HepG2 (cell line): ENCODE measurements around the gene FKBP1A. TPM values are rescaled to one million over a fixed set of nuclear protein-coding genes. Genes with fewer than 3 reads are reported as not detected.

ENCODE experiments used
- CCDC6 ChIP-seq: sonication (generic); formaldehyde crosslinking; IDR thresholded peaks from 2 replicates; pipeline ENCODE4 v1.8.1; 2022; ENCODE audit warnings: mild to moderate bottlenecking, missing genetic modification reagents, moderate library complexity
- EED ChIP-seq: sonication (generic); formaldehyde crosslinking; IDR thresholded peaks from 2 replicates; pipeline ENCODE4 v1.5.0; 2020; ENCODE audit warnings: mild to moderate bottlenecking, missing genetic modification reagents
- GATAD2A ChIP-seq: IDR thresholded peaks from 2 replicates; pipeline ENCODE4 v1.6.1; 2016
- GFI1 ChIP-seq: sonication (generic); formaldehyde crosslinking; IDR thresholded peaks from 2 replicates; pipeline ENCODE4 v1.5.0; 2020; ENCODE audit warnings: missing genetic modification reagents, mild to moderate bottlenecking, borderline replicate concordance
- HOXA3 ChIP-seq: sonication (generic); formaldehyde crosslinking; IDR thresholded peaks from 2 replicates; pipeline ENCODE4 v1.5.0; 2020; ENCODE audit warnings: missing genetic modification reagents
- HOXA9 ChIP-seq: sonication (generic); formaldehyde crosslinking; IDR thresholded peaks from 2 replicates; pipeline ENCODE4 v1.8.1; 2022; ENCODE audit warnings: missing genetic modification reagents, mild to moderate bottlenecking, moderate library complexity, borderline replicate concordance
- IRX3 ChIP-seq: sonication (generic); formaldehyde crosslinking; IDR thresholded peaks from 2 replicates; pipeline ENCODE4 v1.8.1; 2023; ENCODE audit warnings: mild to moderate bottlenecking, low read depth, missing genetic modification reagents, borderline replicate concordance
- MIER3 ChIP-seq: IDR thresholded peaks from 2 replicates; pipeline ENCODE4 v1.6.1; 2016; ENCODE audit warnings: missing compliant biosample characterization, borderline replicate concordance
- NRL ChIP-seq: sonication (generic); formaldehyde crosslinking; IDR thresholded peaks from 2 replicates; pipeline ENCODE4 v1.5.0; 2020; ENCODE audit warnings: missing genetic modification reagents, mild to moderate bottlenecking, moderate library complexity, borderline replicate concordance
- PHB2 ChIP-seq: fragments of 450-650 bp; IDR thresholded peaks from 2 replicates; pipeline ENCODE4 v1.6.1; 2018; ENCODE audit not compliant: partially characterized antibody
- RFX5 ChIP-seq: IDR thresholded peaks from 2 replicates; pipeline ENCODE4 v1.6.1; 2011; ENCODE audit warnings: low read depth, low read length, improper control_type of control experiment
- THAP8 ChIP-seq: sonication (generic); formaldehyde crosslinking; IDR thresholded peaks from 2 replicates; pipeline ENCODE4 v1.5.1; 2020; ENCODE audit warnings: missing genetic modification reagents, mild to moderate bottlenecking, borderline replicate concordance
- ZNF251 ChIP-seq: sonication (generic); formaldehyde crosslinking; IDR thresholded peaks from 2 replicates; pipeline ENCODE4 v1.9.0; 2021; ENCODE audit warnings: mild to moderate bottlenecking, missing genetic modification reagents
- ZNF33A ChIP-seq: sonication (generic); formaldehyde crosslinking; IDR thresholded peaks from 2 replicates; pipeline ENCODE4 v1.5.1; 2020; ENCODE audit warnings: missing genetic modification reagents, mild to moderate bottlenecking, moderate library complexity, borderline replicate concordance
- ZNF644 ChIP-seq: IDR thresholded peaks from 2 replicates; pipeline ENCODE4 v1.6.1; 2016; ENCODE audit warnings: low read depth
- ZSCAN21 ChIP-seq: sonication (generic); formaldehyde crosslinking; IDR thresholded peaks from 2 replicates; pipeline ENCODE4 v1.8.0; 2022; ENCODE audit warnings: mild to moderate bottlenecking, missing genetic modification reagents, moderate library complexity, borderline replicate concordance
- polyA plus RNA-seq, 8 experiments: library from polyadenylated mRNA; depleted of rRNA in 3 of 8; stranded (reverse) in 7 of 8; unstranded in 1 of 8; fragments of >200 nt; fragmentation: Illumina TruSeq in 4 of 8; extraction: Trizol in 4 of 8; gene quantifications; 2 replicates each; pipeline versions ENCODE4 v1.2.1 to v1.2.3, GENCODE V29; 2011 to 2016; ENCODE audit warnings: low read depth in 4 of 8, missing spikeins in 1 of 8, mixed read lengths in 1 of 8; ENCODE audit not compliant: insufficient read depth in 1 of 8
- total RNA-seq, 5 experiments: library from RNA; depleted of rRNA; stranded (reverse); fragments of >200 nt; fragmentation: Illumina TruSeq; extraction: Trizol; gene quantifications; 2 replicates each; pipeline ENCODE4 v1.2.3, GENCODE V29; 2016; ENCODE audit warnings: low read depth in 1 of 5
- TF ChIP-seq, protein P1 (sequence below): sonication (generic); formaldehyde crosslinking; IDR thresholded peaks from 2 replicates; pipeline ENCODE4 v1.5.1; 2020; ENCODE audit warnings: mild to moderate bottlenecking, missing genetic modification reagents, borderline replicate concordance
- TF ChIP-seq, protein P2 (sequence below): sonication (generic); formaldehyde crosslinking; IDR thresholded peaks from 2 replicates; pipeline ENCODE4 v1.9.0; 2021; ENCODE audit warnings: missing genetic modification reagents, mild to moderate bottlenecking, borderline replicate concordance
- TF ChIP-seq, protein P3 (sequence below): sonication (generic); formaldehyde crosslinking; IDR thresholded peaks from 2 replicates; pipeline ENCODE4 v1.4.0; 2020; ENCODE audit warnings: missing genetic modification reagents, mild to moderate bottlenecking, borderline replicate concordance
- TF ChIP-seq, protein P4 (sequence below): sonication (generic); formaldehyde crosslinking; IDR thresholded peaks from 2 replicates; pipeline ENCODE4 v1.4.0; 2020; ENCODE audit warnings: missing genetic modification reagents
- TF ChIP-seq, protein P5 (sequence below): sonication (generic); formaldehyde crosslinking; IDR thresholded peaks from 2 replicates; pipeline ENCODE4 v1.4.0; 2020; ENCODE audit warnings: mild to moderate bottlenecking, missing genetic modification reagents

The FKBP1A gene
- total and polyA plus RNA-seq, 2 of the 13 experiments (the other 11 are each of a cell fraction or from before 2014, with no cell fraction given), result 119 to 468 TPM

GRCh38 chr20:1423625-1424106 is 30.8 kb upstream of the FKBP1A start (continued):
- TF ChIP-seq, protein P1, sequence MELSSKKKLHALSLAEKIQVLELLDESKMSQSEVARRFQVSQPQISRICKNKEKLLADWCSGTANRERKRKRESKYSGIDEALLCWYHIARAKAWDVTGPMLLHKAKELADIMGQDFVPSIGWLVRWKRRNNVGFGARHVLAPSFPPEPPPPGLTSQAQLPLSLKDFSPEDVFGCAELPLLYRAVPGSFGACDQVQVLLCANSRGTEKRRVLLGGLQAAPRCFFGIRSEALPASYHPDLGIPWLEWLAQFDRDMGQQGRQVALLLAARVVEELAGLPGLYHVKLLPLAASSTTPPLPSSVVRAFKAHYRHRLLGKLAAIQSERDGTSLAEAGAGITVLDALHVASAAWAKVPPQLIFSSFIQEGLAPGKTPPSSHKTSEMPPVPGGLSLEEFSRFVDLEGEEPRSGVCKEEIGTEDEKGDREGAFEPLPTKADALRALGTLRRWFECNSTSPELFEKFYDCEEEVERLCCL, result no peak
- TF ChIP-seq HOXA9 (CRISPR knock-in tag) (no peak), ZNF33A (CRISPR knock-in tag) (no peak), GFI1 (CRISPR knock-in tag) (no peak), EED (no peak), RFX5 (0 out of 2 replicates have a peak, but pooled peaks have one; percentile 22), ZNF251 (no peak), GATAD2A (CRISPR knock-in tag) (0 out of 2 replicates have a peak, but pooled peaks have one; percentile 15), MIER3 (CRISPR knock-in tag) (no peak), IRX3 (CRISPR knock-in tag) (no peak), ZSCAN21 (no peak), ZNF644 (peak; percentile 56; the same call in 1 of the 2 replicates), NRL (CRISPR knock-in tag) (0 out of 2 replicates have a peak, but pooled peaks have one; percentile 22), HOXA3 (CRISPR knock-in tag) (no peak), CCDC6 (CRISPR knock-in tag) (no peak), THAP8 (no peak), PHB2 (no peak)
- TF ChIP-seq, protein P2, sequence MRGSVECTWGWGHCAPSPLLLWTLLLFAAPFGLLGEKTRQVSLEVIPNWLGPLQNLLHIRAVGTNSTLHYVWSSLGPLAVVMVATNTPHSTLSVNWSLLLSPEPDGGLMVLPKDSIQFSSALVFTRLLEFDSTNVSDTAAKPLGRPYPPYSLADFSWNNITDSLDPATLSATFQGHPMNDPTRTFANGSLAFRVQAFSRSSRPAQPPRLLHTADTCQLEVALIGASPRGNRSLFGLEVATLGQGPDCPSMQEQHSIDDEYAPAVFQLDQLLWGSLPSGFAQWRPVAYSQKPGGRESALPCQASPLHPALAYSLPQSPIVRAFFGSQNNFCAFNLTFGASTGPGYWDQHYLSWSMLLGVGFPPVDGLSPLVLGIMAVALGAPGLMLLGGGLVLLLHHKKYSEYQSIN (CRISPR knock-in tag), result no peak
- TF ChIP-seq, protein P3, sequence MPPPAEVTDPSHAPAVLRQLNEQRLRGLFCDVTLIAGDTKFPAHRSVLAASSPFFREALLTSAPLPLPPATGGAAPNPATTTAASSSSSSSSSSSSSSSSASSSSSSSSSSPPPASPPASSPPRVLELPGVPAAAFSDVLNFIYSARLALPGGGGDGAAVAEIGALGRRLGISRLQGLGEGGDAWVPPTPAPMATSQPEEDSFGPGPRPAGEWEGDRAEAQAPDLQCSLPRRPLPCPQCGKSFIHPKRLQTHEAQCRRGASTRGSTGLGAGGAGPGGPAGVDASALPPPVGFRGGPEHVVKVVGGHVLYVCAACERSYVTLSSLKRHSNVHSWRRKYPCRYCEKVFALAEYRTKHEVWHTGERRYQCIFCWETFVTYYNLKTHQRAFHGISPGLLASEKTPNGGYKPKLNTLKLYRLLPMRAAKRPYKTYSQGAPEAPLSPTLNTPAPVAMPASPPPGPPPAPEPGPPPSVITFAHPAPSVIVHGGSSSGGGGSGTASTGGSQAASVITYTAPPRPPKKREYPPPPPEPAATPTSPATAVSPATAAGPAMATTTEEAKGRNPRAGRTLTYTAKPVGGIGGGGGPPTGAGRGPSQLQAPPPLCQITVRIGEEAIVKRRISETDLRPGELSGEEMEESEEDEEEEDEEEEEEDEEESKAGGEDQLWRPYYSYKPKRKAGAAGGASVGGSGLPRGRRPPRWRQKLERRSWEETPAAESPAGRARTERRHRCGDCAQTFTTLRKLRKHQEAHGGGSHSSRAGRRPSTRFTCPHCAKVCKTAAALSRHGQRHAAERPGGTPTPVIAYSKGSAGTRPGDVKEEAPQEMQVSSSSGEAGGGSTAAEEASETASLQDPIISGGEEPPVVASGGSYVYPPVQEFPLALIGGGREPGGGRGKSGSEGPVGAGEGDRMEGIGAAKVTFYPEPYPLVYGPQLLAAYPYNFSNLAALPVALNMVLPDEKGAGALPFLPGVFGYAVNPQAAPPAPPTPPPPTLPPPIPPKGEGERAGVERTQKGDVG (CRISPR knock-in tag), result no peak
- TF ChIP-seq, protein P4, sequence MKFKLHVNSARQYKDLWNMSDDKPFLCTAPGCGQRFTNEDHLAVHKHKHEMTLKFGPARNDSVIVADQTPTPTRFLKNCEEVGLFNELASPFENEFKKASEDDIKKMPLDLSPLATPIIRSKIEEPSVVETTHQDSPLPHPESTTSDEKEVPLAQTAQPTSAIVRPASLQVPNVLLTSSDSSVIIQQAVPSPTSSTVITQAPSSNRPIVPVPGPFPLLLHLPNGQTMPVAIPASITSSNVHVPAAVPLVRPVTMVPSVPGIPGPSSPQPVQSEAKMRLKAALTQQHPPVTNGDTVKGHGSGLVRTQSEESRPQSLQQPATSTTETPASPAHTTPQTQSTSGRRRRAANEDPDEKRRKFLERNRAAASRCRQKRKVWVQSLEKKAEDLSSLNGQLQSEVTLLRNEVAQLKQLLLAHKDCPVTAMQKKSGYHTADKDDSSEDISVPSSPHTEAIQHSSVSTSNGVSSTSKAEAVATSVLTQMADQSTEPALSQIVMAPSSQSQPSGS (CRISPR knock-in tag), result no peak
- TF ChIP-seq, protein P5, sequence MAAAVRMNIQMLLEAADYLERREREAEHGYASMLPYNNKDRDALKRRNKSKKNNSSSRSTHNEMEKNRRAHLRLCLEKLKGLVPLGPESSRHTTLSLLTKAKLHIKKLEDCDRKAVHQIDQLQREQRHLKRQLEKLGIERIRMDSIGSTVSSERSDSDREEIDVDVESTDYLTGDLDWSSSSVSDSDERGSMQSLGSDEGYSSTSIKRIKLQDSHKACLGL (CRISPR knock-in tag), result no peak
